ENCODE results near the gene PPP1R1B. TPM values are rescaled to one million over a fixed set of nuclear protein-coding genes. Genes with fewer than 3 reads are reported as not detected.

Gene PPP1R1B
- total and polyA plus RNA-seq, 9 of the 15 experiments (the other 6 are each of a cell fraction or from before 2014, with no cell fraction given) = 0.07 to 0.18 (median 0.10) TPM; not detected in 4

- peak; percentile 48 for TF ChIP-seq GTF2B (IDR thresholded peaks at IDR 0.05; ENCODE audit: extremely low read depth, insufficient read length)
- no peak for TF ChIP-seq RB1 (IDR thresholded peaks at IDR 0.05; ENCODE audit: low read depth)
- no peak for TF ChIP-seq CBX5 (IDR thresholded peaks at IDR 0.05; ENCODE audit: borderline replicate concordance, low read depth)
- TF ChIP-seq, protein P1, sequence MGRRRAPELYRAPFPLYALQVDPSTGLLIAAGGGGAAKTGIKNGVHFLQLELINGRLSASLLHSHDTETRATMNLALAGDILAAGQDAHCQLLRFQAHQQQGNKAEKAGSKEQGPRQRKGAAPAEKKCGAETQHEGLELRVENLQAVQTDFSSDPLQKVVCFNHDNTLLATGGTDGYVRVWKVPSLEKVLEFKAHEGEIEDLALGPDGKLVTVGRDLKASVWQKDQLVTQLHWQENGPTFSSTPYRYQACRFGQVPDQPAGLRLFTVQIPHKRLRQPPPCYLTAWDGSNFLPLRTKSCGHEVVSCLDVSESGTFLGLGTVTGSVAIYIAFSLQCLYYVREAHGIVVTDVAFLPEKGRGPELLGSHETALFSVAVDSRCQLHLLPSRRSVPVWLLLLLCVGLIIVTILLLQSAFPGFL (CRISPR knock-in tag; IDR thresholded peaks at IDR 0.05) = no peak
- no peak for TF ChIP-seq PCBP1 (IDR thresholded peaks at IDR 0.05; ENCODE audit: low read depth, low read length, poor library complexity, severe bottlenecking)
- TF ChIP-seq PRPF4 (IDR thresholded peaks at IDR 0.05; ENCODE audit: insufficient read depth, low read depth, low read length, poor library complexity, severe bottlenecking) = no peak
- no peak for TF ChIP-seq RBM25 (IDR thresholded peaks at IDR 0.05; ENCODE audit: low read depth, low read length, severe bottlenecking)
- TF ChIP-seq, protein P2, sequence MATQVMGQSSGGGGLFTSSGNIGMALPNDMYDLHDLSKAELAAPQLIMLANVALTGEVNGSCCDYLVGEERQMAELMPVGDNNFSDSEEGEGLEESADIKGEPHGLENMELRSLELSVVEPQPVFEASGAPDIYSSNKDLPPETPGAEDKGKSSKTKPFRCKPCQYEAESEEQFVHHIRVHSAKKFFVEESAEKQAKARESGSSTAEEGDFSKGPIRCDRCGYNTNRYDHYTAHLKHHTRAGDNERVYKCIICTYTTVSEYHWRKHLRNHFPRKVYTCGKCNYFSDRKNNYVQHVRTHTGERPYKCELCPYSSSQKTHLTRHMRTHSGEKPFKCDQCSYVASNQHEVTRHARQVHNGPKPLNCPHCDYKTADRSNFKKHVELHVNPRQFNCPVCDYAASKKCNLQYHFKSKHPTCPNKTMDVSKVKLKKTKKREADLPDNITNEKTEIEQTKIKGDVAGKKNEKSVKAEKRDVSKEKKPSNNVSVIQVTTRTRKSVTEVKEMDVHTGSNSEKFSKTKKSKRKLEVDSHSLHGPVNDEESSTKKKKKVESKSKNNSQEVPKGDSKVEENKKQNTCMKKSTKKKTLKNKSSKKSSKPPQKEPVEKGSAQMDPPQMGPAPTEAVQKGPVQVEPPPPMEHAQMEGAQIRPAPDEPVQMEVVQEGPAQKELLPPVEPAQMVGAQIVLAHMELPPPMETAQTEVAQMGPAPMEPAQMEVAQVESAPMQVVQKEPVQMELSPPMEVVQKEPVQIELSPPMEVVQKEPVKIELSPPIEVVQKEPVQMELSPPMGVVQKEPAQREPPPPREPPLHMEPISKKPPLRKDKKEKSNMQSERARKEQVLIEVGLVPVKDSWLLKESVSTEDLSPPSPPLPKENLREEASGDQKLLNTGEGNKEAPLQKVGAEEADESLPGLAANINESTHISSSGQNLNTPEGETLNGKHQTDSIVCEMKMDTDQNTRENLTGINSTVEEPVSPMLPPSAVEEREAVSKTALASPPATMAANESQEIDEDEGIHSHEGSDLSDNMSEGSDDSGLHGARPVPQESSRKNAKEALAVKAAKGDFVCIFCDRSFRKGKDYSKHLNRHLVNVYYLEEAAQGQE (IDR thresholded peaks at IDR 0.05; ENCODE audit: borderline replicate concordance) = peak; percentile 44; the same call in 1 of the 2 replicates
- TF ChIP-seq, protein P2 (CRISPR knock-in tag; IDR thresholded peaks at IDR 0.05; ENCODE audit: low read depth) = no peak
- no peak for TF ChIP-seq TFE3 (CRISPR knock-in tag; IDR thresholded peaks at IDR 0.05)
- TF ChIP-seq SRF (CRISPR knock-in tag; IDR thresholded peaks at IDR 0.05) = no peak
- TF ChIP-seq NCOA6 (IDR thresholded peaks at IDR 0.05) = no peak
- TF ChIP-seq KDM2B (CRISPR knock-in tag; IDR thresholded peaks at IDR 0.05) = no peak
- TF ChIP-seq SNAPC5 (CRISPR knock-in tag; IDR thresholded peaks at IDR 0.05) = no peak
- TF ChIP-seq TEAD1 (CRISPR knock-in tag; IDR thresholded peaks at IDR 0.05) = no peak
- TF ChIP-seq ZNF830 (CRISPR knock-in tag; IDR thresholded peaks at IDR 0.05) = no peak
Measured at GRCh38 chr17:39623356-39623950, 3.3 kb upstream of the PPP1R1B start (continued).
